Gastroesophageal sphincter (tissue), 3 donors: ENCODE data around the gene LTO1.

Source experiments
- CTCF ChIP-seq, 4 experiments: fragments of 200-600 bp in 2 of 4; fragments of 450-650 bp in 2 of 4; sonication (generic) in 1 of 4; IDR thresholded peaks; one replicate each; pipeline ENCODE4 v1.5.1; 2017 to 2019; ENCODE audit warnings: antibody characterized with exemption in 4 of 4, mild to moderate bottlenecking in 2 of 4, moderate library complexity in 2 of 4
- EP300 ChIP-seq: sonication (generic); formaldehyde crosslinking; IDR thresholded peaks from one replicate; pipeline ENCODE4 v1.6.1; 2017; ENCODE audit warnings: antibody characterized with exemption, mild to moderate bottlenecking
- POLR2A ChIP-seq, 2 donors: fragments of 450-650 bp; IDR thresholded peaks; one replicate each; pipeline ENCODE4 v1.6.1; 2017; ENCODE audit warnings: antibody characterized with exemption in 2 of 2, mild to moderate bottlenecking in 2 of 2, moderate library complexity in 1 of 2

- TF ChIP-seq CTCF (IDR thresholded peaks at IDR 0.05) (no peak), EP300 (no peak), POLR2A (IDR thresholded peaks at IDR 0.05) (no peak)
Measured at GRCh38 chr11:69658626-69659450, 16.3 kb downstream of the LTO1 start.
